ENCODE measurements around the gene MYB.

MYB gene

GRCh38 chr6:135254471-135254870 lies 73.4 kb downstream of the MYB start:
- DNase-seq = no peak

GRCh38 chr6:135256866-135257265 lies 75.8 kb downstream of the MYB start:
- DNase-seq = no peak

- no peak for DNase-seq
These were observed 76.7 kb downstream of the MYB start for GRCh38 chr6:135257631-135258405.

GRCh38 chr6:135258970-135259369 lies 77.9 kb downstream of the MYB start:
- no peak for DNase-seq

GRCh38 chr6:135260612-135261011 lies 79.5 kb downstream of the MYB start:
- no peak for DNase-seq

- DNase-seq = no peak
These were observed 81.0 kb downstream of the MYB start for GRCh38 chr6:135261872-135262725.

GRCh38 chr6:135265278-135265677 lies 84.2 kb downstream of the MYB start:
- DNase-seq = no peak

GRCh38 chr6:135266675-135267074 lies 85.6 kb downstream of the MYB start:
- no peak for DNase-seq

GRCh38 chr6:135267085-135267484 lies 86.0 kb downstream of the MYB start:
- DNase-seq = no peak

GRCh38 chr6:135268263-135268662 lies 87.2 kb downstream of the MYB start:
- DNase-seq = no peak

- no peak for DNase-seq
These were observed 87.6 kb downstream of the MYB start for GRCh38 chr6:135268740-135269139.
